ENCODE measurements around the gene PDYN. TPM values are rescaled to one million over a fixed set of nuclear protein-coding genes. Genes with fewer than 3 reads are reported as not detected.

The PDYN gene
- total and polyA plus RNA-seq, 10 of the 15 experiments (the other 5 are each of a cell fraction or from before 2014, with no cell fraction given) = not detected

DNA sequence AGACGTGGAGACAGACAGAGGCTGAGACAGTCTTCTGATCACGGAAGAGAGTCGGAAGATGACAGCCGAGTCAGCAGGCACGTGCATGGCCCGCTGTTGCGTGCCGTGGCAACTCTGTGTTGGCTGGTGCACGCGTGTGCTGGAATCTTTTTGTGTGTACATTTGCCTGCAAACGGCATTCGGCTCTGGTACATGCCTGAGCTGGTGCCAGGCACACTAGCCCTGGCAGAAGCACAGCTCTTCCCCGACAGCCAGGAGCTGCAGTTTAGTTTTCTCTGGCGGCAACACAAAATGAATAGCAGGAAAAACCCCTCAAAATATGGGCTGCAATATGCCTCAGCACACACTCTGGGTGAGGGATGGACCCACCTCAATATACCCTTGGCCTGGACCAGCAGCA lies 769 bp upstream of the PDYN start:
- WGBS (ENCODE audit: insufficient coverage, insufficient replicate concordance, low lambda C conversion rate, missing lambda C conversion rate) = 44% methylated on average over 14 of the region's 14 CpGs
- ChIA-PET RAD21 (ENCODE audit: unreplicated experiment) (no interaction called here), SMC1A (ENCODE audit: uncharacterized antibody, unreplicated experiment) (no interaction called here), CTCF (interaction anchor here (0.7 kb wide), 1 partner anchor 178 kb away, joined by 4 read pairs; no protein-coding TSS in a partner anchor), POLR2A (no interaction called here)
- no peak overlapping the region for H3K4me3 ChIP-seq
- FAIRE-seq = no peak
- H4K20me1 ChIP-seq (ENCODE audit: control insufficient read depth, insufficient read depth) = no peaks in the 10 kb centered on the region
- no peaks in the 10 kb centered on the region for H3K4me1 ChIP-seq (ENCODE audit: control insufficient read depth, insufficient read depth, low read length)
- TF ChIP-seq NBN (IDR thresholded peaks at IDR 0.05) (no peak), BRCA1 (IDR thresholded peaks at IDR 0.05; ENCODE audit: low read depth, low read length) (no peak), JUNB (IDR thresholded peaks at IDR 0.05) (no peak), RFX5 (IDR thresholded peaks at IDR 0.05; ENCODE audit: low read depth, low read length) (no peak), SUPT20H (IDR thresholded peaks at IDR 0.05; ENCODE audit: borderline replicate concordance, control insufficient read depth, low read depth, low read length) (no peak), YBX1 (IDR thresholded peaks at IDR 0.05) (no peak), TCF7 (IDR thresholded peaks at IDR 0.05; ENCODE audit: borderline replicate concordance) (no peak)
- H3K27me3 ChIP-seq (replicated peaks in 1 of 2; ENCODE audit: control insufficient read depth in 2 of 2, insufficient read depth in 2 of 2, low read length in 1 of 2) = peaks cover 3 to 8% of the 10 kb centered on the region in 2 experiments; a peak in 3 of 4 replicates
- H3K27ac ChIP-seq (ENCODE audit: control insufficient read depth, insufficient read depth) = no peak overlapping the region
- BruUV-seq (replicated peaks) = no TSS peak
- ATAC-seq = no peak
- no peak for DNase-seq (ENCODE audit: low read depth, low spot score)
- H3K9ac ChIP-seq (ENCODE audit: control insufficient read depth, insufficient read depth, low read length) = no peak overlapping the region
- H3K36me3 ChIP-seq (ENCODE audit: control insufficient read depth in 2 of 2, insufficient read depth in 2 of 2, low read length in 1 of 2) = no peaks in the 10 kb centered on the region
- in situ Hi-C loops (cut with MboI) = no loop called here
- H3K79me2 ChIP-seq (ENCODE audit: control insufficient read depth, insufficient read depth, low read length) = no peaks in the 10 kb centered on the region
- H2AFZ ChIP-seq (ENCODE audit: control insufficient read depth, low read depth, low read length) = no peak overlapping the region
- intact Hi-C loops (cut with micrococcal nuclease; ENCODE audit: unreplicated experiment) = no loop called here
- H3K4me2 ChIP-seq (ENCODE audit: control insufficient read depth, insufficient read depth) = no peak overlapping the region
- H3K9me3 ChIP-seq (replicated peaks; ENCODE audit: control insufficient read depth, insufficient read depth, low read length) = no peaks in the 10 kb centered on the region

- POLR2A ChIA-PET = no interaction called here
- ATAC-seq (no peak), FAIRE-seq (no peak), DNase-seq (ENCODE audit: low read depth, low spot score) (no peak)
- RAD21 ChIA-PET (ENCODE audit: unreplicated experiment) = no interaction called here
- Histone ChIP-seq H3K27ac (ENCODE audit: control insufficient read depth, insufficient read depth) (no peak overlapping the region), H3K9ac (ENCODE audit: control insufficient read depth, insufficient read depth, low read length) (no peak overlapping the region), H4K20me1 (ENCODE audit: control insufficient read depth, insufficient read depth) (no peaks in the 10 kb centered on the region), H2AFZ (ENCODE audit: control insufficient read depth, low read depth, low read length) (no peak overlapping the region), H3K4me2 (ENCODE audit: control insufficient read depth, insufficient read depth) (no peak overlapping the region), H3K27me3 (replicated peaks in 1 of 2; ENCODE audit: control insufficient read depth in 2 of 2, insufficient read depth in 2 of 2, low read length in 1 of 2) (peaks cover 3 to 6% of the 10 kb centered on the region in 2 experiments; a peak in 3 of 4 replicates), H3K79me2 (ENCODE audit: control insufficient read depth, insufficient read depth, low read length) (no peaks in the 10 kb centered on the region), H3K4me1 (ENCODE audit: control insufficient read depth, insufficient read depth, low read length) (no peaks in the 10 kb centered on the region), H3K4me3 (no peak overlapping the region), H3K36me3 (ENCODE audit: control insufficient read depth in 2 of 2, insufficient read depth in 2 of 2, low read length in 1 of 2) (no peaks in the 10 kb centered on the region), H3K9me3 (replicated peaks; ENCODE audit: control insufficient read depth, insufficient read depth, low read length) (no peaks in the 10 kb centered on the region)
- TF ChIP-seq RBBP5 (conservative IDR thresholded peaks at IDR 0.05) (no peak), ATF2 (IDR thresholded peaks at IDR 0.05; ENCODE audit: low read length) (no peak), RAD51 (IDR thresholded peaks at IDR 0.05) (no peak), SMAD5 (IDR thresholded peaks at IDR 0.05; ENCODE audit: low read depth) (no peak), ZNF622 (IDR thresholded peaks at IDR 0.05) (no peak), E4F1 (IDR thresholded peaks at IDR 0.05; ENCODE audit: borderline replicate concordance, partially characterized antibody) (no peak), SRF (IDR thresholded peaks at IDR 0.05; ENCODE audit: low read depth in 2 of 2, low read length in 2 of 2) (no peak), HDAC6 (IDR thresholded peaks at IDR 0.05; ENCODE audit: unreplicated experiment) (no peak)
- 10% methylated on average over 8 of the region's 8 CpGs for WGBS (ENCODE audit: insufficient coverage, insufficient replicate concordance, low lambda C conversion rate, missing lambda C conversion rate)
- intact Hi-C loops (cut with micrococcal nuclease; ENCODE audit: unreplicated experiment) (no loop called here), in situ Hi-C loops (cut with MboI) (no loop called here)
- CTCF ChIA-PET = interaction anchor here (0.5 to 1.5 kb wide), 3 partner anchors 15 to 122 kb away, joined by 3 to 4 read pairs (median 3); no protein-coding TSS in a partner anchor
- SMC1A ChIA-PET (ENCODE audit: uncharacterized antibody, unreplicated experiment) = interaction anchor here (0.7 kb wide), 1 partner anchor 64 kb away, joined by 3 read pairs; no protein-coding TSS in a partner anchor
- no TSS peak for BruUV-seq (replicated peaks)
These were observed 1.3 kb downstream of the PDYN start for GRCh38 chr20:1992359-1993110.

Data from GM12878 (cell line).